ENCODE results near the gene B4GALT1. TPM values are rescaled to one million over a fixed set of nuclear protein-coding genes. Genes with fewer than 3 reads are reported as not detected.
A peak's percentile ranks its signal among the peaks of the same experiment; 100 is the strongest.

B4GALT1 gene
- total and polyA plus RNA-seq, 2 of the 8 experiments (the other 6 are each of a cell fraction or from before 2014, with no cell fraction given) = 12.8 to 18.2 TPM

DNA sequence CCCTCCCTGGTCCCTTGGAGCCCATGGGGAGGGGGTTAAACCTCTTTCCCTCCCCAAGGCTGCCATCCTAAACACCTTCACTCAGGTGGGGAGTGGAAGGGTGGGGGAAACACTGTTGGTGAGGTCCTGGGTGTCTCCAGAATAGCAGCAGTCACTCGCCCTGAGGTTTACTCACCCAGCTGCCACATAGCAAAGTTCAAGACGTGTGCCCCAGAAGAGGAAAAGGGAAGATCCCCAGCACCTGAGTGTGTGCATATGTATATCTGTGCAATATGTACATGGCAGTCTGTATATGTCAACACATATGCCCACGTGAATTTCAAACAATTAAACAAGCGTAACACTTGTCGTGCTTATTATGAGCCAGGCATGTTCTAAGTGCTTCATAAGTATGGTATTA lies 59.4 kb downstream of the B4GALT1 start:
- H3K4me2 ChIP-seq (ENCODE audit: insufficient read depth in 1 of 2, low read depth in 2 of 2, low read length in 2 of 2) = no peak overlapping the region

More for the DNA sequence above, 59.4 kb downstream of the B4GALT1 start:
- no peak overlapping the region for H4K5ac ChIP-seq (ENCODE audit: insufficient read length, low read depth, low read length)
- ChIA-PET POLR2A (ENCODE audit: partially characterized antibody) (no interaction called here), CTCF (ENCODE audit: partially characterized antibody) (interaction anchor here (0.9 to 1.0 kb wide), 2 partner anchors 25 to 119 kb away, joined by 3 to 4 read pairs; no protein-coding TSS in a partner anchor)
- H2BK5ac ChIP-seq (ENCODE audit: low read depth, low read length) = no peak overlapping the region
- no peaks in the 10 kb centered on the region for H3K23me2 ChIP-seq (ENCODE audit: low read depth, low read length)
- no peaks in the 10 kb centered on the region for H3K79me2 ChIP-seq (ENCODE audit: control insufficient read depth in 1 of 2, insufficient read depth in 2 of 2, low read length in 2 of 2)
- FAIRE-seq (no peak), DNase-seq (ENCODE audit: low read depth in 1 of 2, low spot score in 2 of 2) (no peak)
- WGBS, 2 experiments (ENCODE audit: extremely low coverage in 1 of 2, insufficient coverage in 1 of 2, insufficient read length in 1 of 2, insufficient replicate concordance in 2 of 2, low coverage in 1 of 2, low lambda C conversion rate in 2 of 2, missing lambda C conversion rate in 1 of 2) = 73% methylated on average over 5 of the region's 5 CpGs; no CpG with 5 or more reads in 1 of the 2 experiments
- H2AK5ac ChIP-seq (ENCODE audit: low read depth, low read length) = no peak overlapping the region
- H3K27me3 ChIP-seq (replicated peaks in 1 of 4; ENCODE audit: control insufficient read depth in 3 of 4, extremely low read depth in 1 of 4, insufficient read depth in 3 of 4, low read length in 3 of 4) = no peaks in the 10 kb centered on the region
- H3K18ac ChIP-seq (ENCODE audit: extremely low read depth, low read length) = no peak overlapping the region
- H3K79me1 ChIP-seq (ENCODE audit: low read depth, low read length) = no peaks in the 10 kb centered on the region
- no peaks in the 10 kb centered on the region for H3K9me3 ChIP-seq (ENCODE audit: insufficient read depth in 2 of 2, low read depth in 1 of 2, low read length in 1 of 2)
- H4K91ac ChIP-seq (replicated peaks; ENCODE audit: insufficient read length, low read length) = no peak overlapping the region
- TF ChIP-seq GABPA (IDR thresholded peaks at IDR 0.05; ENCODE audit: borderline replicate concordance, insufficient read depth, low read length) (no peak), HDAC2 (IDR thresholded peaks at IDR 0.05; ENCODE audit: borderline replicate concordance in 1 of 2, low read depth in 2 of 2, low read length in 2 of 2) (no peak), BRCA1 (IDR thresholded peaks at IDR 0.05; ENCODE audit: low read depth, low read length) (no peak), NANOG (IDR thresholded peaks at IDR 0.05; ENCODE audit: insufficient read depth, low read depth, low read length, poor library complexity, severe bottlenecking) (no peak), KDM4A (IDR thresholded peaks at IDR 0.05; ENCODE audit: low read depth, low read length, severe bottlenecking) (no peak), NRF1 (IDR thresholded peaks at IDR 0.05; ENCODE audit: low read depth, low read length) (no peak)
- TF ChIP-seq, protein P1, sequence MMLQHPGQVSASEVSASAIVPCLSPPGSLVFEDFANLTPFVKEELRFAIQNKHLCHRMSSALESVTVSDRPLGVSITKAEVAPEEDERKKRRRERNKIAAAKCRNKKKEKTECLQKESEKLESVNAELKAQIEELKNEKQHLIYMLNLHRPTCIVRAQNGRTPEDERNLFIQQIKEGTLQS (IDR thresholded peaks at IDR 0.05; ENCODE audit: insufficient read depth, low read depth, low read length) = no peak
- peaks cover 0 to 4% (median 1%) of the 10 kb centered on the region in 4 experiments; a peak in 3 of 7 replicates for H3K4me1 ChIP-seq (replicated peaks in 1 of 4; ENCODE audit: control insufficient read depth in 3 of 4, insufficient read depth in 4 of 4, low read length in 3 of 4)
- no peak overlapping the region for H2BK12ac ChIP-seq (ENCODE audit: low read depth, low read length)
- no peak overlapping the region for H3K4ac ChIP-seq (replicated peaks; ENCODE audit: insufficient read length, low read depth, low read length)
- H3K27ac ChIP-seq (ENCODE audit: low read depth, low read length) = no peak overlapping the region
- H2BK120ac ChIP-seq (replicated peaks; ENCODE audit: low read depth, low read length) = no peak overlapping the region
- 0 out of 2 replicates have a peak overlapping the region, but pooled peaks have one; percentile 5 for H2AFZ ChIP-seq (ENCODE audit: low read length)
- no peak overlapping the region for H4K8ac ChIP-seq (ENCODE audit: extremely low read depth, insufficient read depth, low read length)
- no peak overlapping the region for H3K23ac ChIP-seq (ENCODE audit: insufficient read length)
- no peaks in the 10 kb centered on the region for H4K20me1 ChIP-seq (replicated peaks in 1 of 2; ENCODE audit: control insufficient read depth in 1 of 2, insufficient read depth in 2 of 2, low read length in 2 of 2)
- H3K9ac ChIP-seq (replicated peaks in 1 of 4; ENCODE audit: extremely low read depth in 1 of 4, low read depth in 3 of 4, low read length in 3 of 4) = no peak overlapping the region
- no peak overlapping the region for H3K56ac ChIP-seq (replicated peaks; ENCODE audit: insufficient read length, low read depth, low read length)
- no peak overlapping the region for H3K4me3 ChIP-seq (ENCODE audit: extremely low read depth in 1 of 4, insufficient read depth in 2 of 4, low read depth in 3 of 4, low read length in 4 of 4)
- H3K14ac ChIP-seq (ENCODE audit: insufficient read length) = no peak overlapping the region
- H2BK20ac ChIP-seq (ENCODE audit: low read length) = no peak overlapping the region
- H3K36me3 ChIP-seq (ENCODE audit: control insufficient read depth in 2 of 4, insufficient read depth in 4 of 4, low read length in 3 of 4) = no peaks in the 10 kb centered on the region
- H2BK15ac ChIP-seq (ENCODE audit: low read length) = no peak overlapping the region; the same call in 1 of the 2 replicates
